Effector memory CD4-positive, alpha-beta T cell (primary cell): ENCODE results near the gene DNM3.

Experiments used
- DNase-seq, 3 donors: peaks; one replicate each; pipeline ENCODE4 v3.0.0-alpha.2; 2020
- H3K27ac ChIP-seq: 2 replicates; pipeline ENCODE4 v1.7.0; 2013; ENCODE audit warnings: mild to moderate bottlenecking, low read length, moderate library complexity; ENCODE audit not compliant: insufficient read depth, poor library complexity, severe bottlenecking
- H3K27me3 ChIP-seq: replicated peaks from 2 replicates; pipeline ENCODE4 v1.7.0; 2013; ENCODE audit warnings: mild to moderate bottlenecking, low read length; ENCODE audit not compliant: insufficient read depth, control insufficient read depth, poor library complexity, severe bottlenecking
- H3K36me3 ChIP-seq: 2 replicates; pipeline ENCODE4 v1.7.0; 2013; ENCODE audit warnings: mild to moderate bottlenecking, low read length, moderate library complexity; ENCODE audit not compliant: control insufficient read depth, insufficient read depth
- H3K4me1 ChIP-seq: 2 replicates; pipeline ENCODE4 v1.7.0; 2013; ENCODE audit warnings: low read length, mild to moderate bottlenecking; ENCODE audit not compliant: control insufficient read depth, insufficient read depth, poor library complexity, severe bottlenecking
- H3K4me3 ChIP-seq: 2 replicates; pipeline ENCODE4 v1.7.0; 2013; ENCODE audit warnings: low read length, low read depth, mild to moderate bottlenecking; ENCODE audit not compliant: insufficient read depth, poor library complexity, severe bottlenecking
- H3K9me3 ChIP-seq: 2 replicates; pipeline ENCODE4 v1.7.0; 2013; ENCODE audit warnings: mild to moderate bottlenecking, low read length, moderate library complexity; ENCODE audit not compliant: control insufficient read depth

Gene DNM3

GRCh38 chr1:172398193-172398592, 556.9 kb downstream of the DNM3 start:
- Histone ChIP-seq H3K9me3 (no peaks in the 10 kb centered on the region), H3K4me1 (peaks cover 12% of the 10 kb centered on the region), H3K27ac (no peak overlapping the region), H3K27me3 (no peaks in the 10 kb centered on the region), H3K4me3 (no peak overlapping the region), H3K36me3 (no peaks in the 10 kb centered on the region)
- no peak for DNase-seq

GRCh38 chr1:172398970-172399755, 557.9 kb downstream of the DNM3 start:
- Histone ChIP-seq H3K4me3 (peak overlapping the region; percentile 38), H3K9me3 (no peaks in the 10 kb centered on the region), H3K27me3 (no peaks in the 10 kb centered on the region), H3K36me3 (no peaks in the 10 kb centered on the region), H3K4me1 (peaks cover 12% of the 10 kb centered on the region), H3K27ac (peak overlapping the region; percentile 22)
- DNase-seq = no peak

- Histone ChIP-seq H3K27me3 (no peaks in the 10 kb centered on the region), H3K9me3 (no peaks in the 10 kb centered on the region), H3K4me1 (peaks cover 7% of the 10 kb centered on the region), H3K36me3 (no peaks in the 10 kb centered on the region), H3K27ac (peak overlapping the region; percentile 22), H3K4me3 (no peak overlapping the region)
- no peak for DNase-seq
These were observed 558.7 kb downstream of the DNM3 start for GRCh38 chr1:172399756-172400721.

- Histone ChIP-seq H3K27ac (no peak overlapping the region), H3K4me3 (no peak overlapping the region), H3K36me3 (no peaks in the 10 kb centered on the region), H3K9me3 (no peaks in the 10 kb centered on the region), H3K4me1 (peaks cover 7% of the 10 kb centered on the region), H3K27me3 (no peaks in the 10 kb centered on the region)
- DNase-seq = no peak
These were observed 559.4 kb downstream of the DNM3 start for GRCh38 chr1:172400722-172401105.

GRCh38 chr1:172401477-172401876, 560.2 kb downstream of the DNM3 start:
- Histone ChIP-seq H3K4me1 (peaks cover 7% of the 10 kb centered on the region), H3K27me3 (no peaks in the 10 kb centered on the region), H3K36me3 (no peaks in the 10 kb centered on the region), H3K4me3 (no peak overlapping the region), H3K9me3 (no peaks in the 10 kb centered on the region), H3K27ac (no peak overlapping the region)
- no peak for DNase-seq

GRCh38 chr1:172401892-172402291, 560.6 kb downstream of the DNM3 start:
- Histone ChIP-seq H3K27ac (no peak overlapping the region), H3K27me3 (no peaks in the 10 kb centered on the region), H3K4me3 (no peak overlapping the region), H3K36me3 (no peaks in the 10 kb centered on the region), H3K4me1 (peaks cover 7% of the 10 kb centered on the region), H3K9me3 (no peaks in the 10 kb centered on the region)
- DNase-seq = no peak

GRCh38 chr1:172402878-172403569, 561.7 kb downstream of the DNM3 start:
- H3K27ac ChIP-seq = no peak overlapping the region
- peaks cover 7% of the 10 kb centered on the region for H3K4me1 ChIP-seq
- DNase-seq = no peak

GRCh38 chr1:172404121-172404520, 562.8 kb downstream of the DNM3 start:
- Histone ChIP-seq H3K27me3 (no peaks in the 10 kb centered on the region), H3K4me3 (no peak overlapping the region)
- no peak for DNase-seq

More at GRCh38 chr1:172402878-172403569, 561.7 kb downstream of the DNM3 start:
- no peaks in the 10 kb centered on the region for H3K9me3 ChIP-seq
- H3K27me3 ChIP-seq = no peaks in the 10 kb centered on the region
- H3K4me3 ChIP-seq = no peak overlapping the region
- H3K36me3 ChIP-seq = no peaks in the 10 kb centered on the region

GRCh38 chr1:172405912-172406311, 564.6 kb downstream of the DNM3 start:
- H3K9me3 ChIP-seq = no peaks in the 10 kb centered on the region
- no peaks in the 10 kb centered on the region for H3K36me3 ChIP-seq
- no peak overlapping the region for H3K4me3 ChIP-seq
- H3K4me1 ChIP-seq = no peaks in the 10 kb centered on the region
- no peaks in the 10 kb centered on the region for H3K27me3 ChIP-seq
- no peak overlapping the region for H3K27ac ChIP-seq
- DNase-seq = no peak

More at GRCh38 chr1:172404121-172404520, 562.8 kb downstream of the DNM3 start:
- H3K4me1 ChIP-seq = peaks cover 7% of the 10 kb centered on the region
- H3K9me3 ChIP-seq = no peaks in the 10 kb centered on the region
- no peak overlapping the region for H3K27ac ChIP-seq
- no peaks in the 10 kb centered on the region for H3K36me3 ChIP-seq
